Stomach (tissue), 9 donors: ENCODE results near the gene WNK1. TPM values are rescaled to one million over a fixed set of nuclear protein-coding genes. Genes with fewer than 3 reads are reported as not detected.

ENCODE experiments used
- DNase-seq, 2 donors: peaks; one replicate each; pipeline versions ENCODE4 v3.0.0 to v3.0.0-alpha.2; 2013 to 2019
- H3K27ac ChIP-seq, 5 donors: fragments of 200-600 bp in 4 of 5; sonication (generic) in 4 of 5; one replicate each; pipeline ENCODE4 v1.5.1; 2013 to 2019; ENCODE audit warnings: mild to moderate bottlenecking in 1 of 5, moderate library complexity in 1 of 5
- H3K27me3 ChIP-seq, 3 donors: fragments of 200-600 bp; sonication (generic); one replicate each; pipeline ENCODE4 v1.5.1; 2017 to 2019; ENCODE audit warnings: mixed run types in 1 of 3
- H3K36me3 ChIP-seq, 4 donors: fragments of 200-600 bp; sonication (generic); 1 replicate in 3 of 4; 2 replicates in 1 of 4; pipeline ENCODE4 v1.5.1; 2016 to 2019
- H3K4me1 ChIP-seq, 4 donors: fragments of 200-600 bp; sonication (generic); one replicate each; pipeline ENCODE4 v1.5.1; 2016 to 2019
- H3K4me3 ChIP-seq, 4 donors: fragments of 200-600 bp; sonication (generic) in 3 of 4; one replicate each; pipeline ENCODE4 v1.5.1; 2016 to 2019; ENCODE audit warnings: mild to moderate bottlenecking in 1 of 4
- H3K9me3 ChIP-seq, 4 donors: fragments of 200-600 bp; sonication (generic); one replicate each; pipeline ENCODE4 v1.5.1; 2016 to 2019
- CTCF ChIP-seq, 7 experiments: fragments of 450-650 bp in 4 of 7; fragments of 200-600 bp in 3 of 7; sonication (generic) in 3 of 7; IDR thresholded peaks; one replicate each; pipeline ENCODE4 v1.5.1; 2016 to 2019; ENCODE audit warnings: antibody characterized with exemption in 7 of 7, control low read depth in 2 of 7, mild to moderate bottlenecking in 1 of 7
- EP300 ChIP-seq: sonication (generic); formaldehyde crosslinking; IDR thresholded peaks from one replicate; pipeline ENCODE4 v1.6.1; 2017; ENCODE audit warnings: antibody characterized with exemption
- POLR2A ChIP-seq, 4 donors: fragments of 450-650 bp; IDR thresholded peaks; one replicate each; pipeline ENCODE4 v1.6.1; 2016; ENCODE audit warnings: antibody characterized with exemption in 4 of 4, control low read depth in 2 of 4, mild to moderate bottlenecking in 1 of 4, moderate library complexity in 1 of 4
- POLR2AphosphoS5 ChIP-seq, 3 donors: sonication (generic); formaldehyde crosslinking; IDR thresholded peaks; one replicate each; pipeline ENCODE4 v1.6.1; 2016; ENCODE audit warnings: antibody characterized with exemption in 3 of 3
- WGBS, 5 donors: extraction: QIAGEN DNeasy Blood & Tissue Kit in 3 of 5; methylation state at CpG; one replicate each; pipeline versions ENCODE4 v1.1.5 to v1.1.7; 2013 to 2018; 5-methylcytosine and 5-hydroxymethylcytosine counted together
- intact Hi-C: fragments of 100-400 bp; cut with DNase I; formaldehyde crosslinking; loops from one replicate; pipeline ENCODE4 v1.15.1; 2023; ENCODE audit warnings: low total_unique reads
- polyA plus RNA-seq, 3 donors: library from polyadenylated mRNA; stranded (reverse); fragments of 200-250 nt; gene quantifications; one replicate each; pipeline ENCODE4 v1.2.3, GENCODE V29; 2013
- total RNA-seq, 5 donors: library from RNA; depleted of rRNA; stranded (reverse); fragments of >200 nt; gene quantifications; one replicate each; pipeline versions ENCODE4 v1.1.0 to v1.2.3, GENCODE V29; 2014 to 2016
- donor health status: healthy with polysubstance abuse.
- donor health status: Bipolar disorder and iron deficiency.
- donor health status: healthy.

WNK1 gene
- total and polyA plus RNA-seq, 8 donors = 13.2 to 192 (median 84.5) TPM

GRCh38 chr12:720231-720941 is 32.0 kb upstream of the WNK1 start:
- no peaks in the 10 kb centered on the region for H3K27me3 ChIP-seq
- H3K4me3 ChIP-seq = no peak overlapping the region
- intact Hi-C loops = no loop called here
- H3K27ac ChIP-seq = peak overlapping the region in 1 of 5 donors; percentile 64
- no peak for DNase-seq
- 70 to 84% (median 79%) methylated on average over 9 of the region's 9 CpGs for WGBS, 5 donors
- no peaks in the 10 kb centered on the region for H3K9me3 ChIP-seq
- TF ChIP-seq EP300 (no peak), POLR2A (IDR thresholded peaks at IDR 0.05) (no peak), CTCF (IDR thresholded peaks at IDR 0.05) (no peak), POLR2AphosphoS5 (IDR thresholded peaks at IDR 0.05) (no peak)
- peaks cover 0 to 30% (median 9%) of the 10 kb centered on the region in 4 donors for H3K4me1 ChIP-seq
- no peaks in the 10 kb centered on the region for H3K36me3 ChIP-seq

GRCh38 chr12:724194-724855 is 28.1 kb upstream of the WNK1 start:
- H3K27me3 ChIP-seq = no peaks in the 10 kb centered on the region
- H3K4me1 ChIP-seq = peaks cover 0 to 29% (median 2%) of the 10 kb centered on the region in 4 donors
- TF ChIP-seq POLR2AphosphoS5 (IDR thresholded peaks at IDR 0.05) (no peak), EP300 (no peak), POLR2A (IDR thresholded peaks at IDR 0.05) (no peak), CTCF (IDR thresholded peaks at IDR 0.05) (no peak)
- H3K9me3 ChIP-seq = no peaks in the 10 kb centered on the region
- H3K36me3 ChIP-seq = no peaks in the 10 kb centered on the region
- DNase-seq = peak in 1 of 2 donors; percentile 28
- H3K4me3 ChIP-seq = no peak overlapping the region
- intact Hi-C loops = no loop called here
- H3K27ac ChIP-seq = peak overlapping the region in 1 of 5 donors; percentile 36
- WGBS, 5 donors = 60 to 75% (median 63%) methylated on average over 6 of the region's 6 CpGs

- H3K4me3 ChIP-seq = no peak overlapping the region
Measured at GRCh38 chr12:725076-725475, 27.3 kb upstream of the WNK1 start.

More at GRCh38 chr12:725076-725475, 27.3 kb upstream of the WNK1 start:
- TF ChIP-seq CTCF (IDR thresholded peaks at IDR 0.05) (no peak), POLR2A (IDR thresholded peaks at IDR 0.05) (no peak), EP300 (no peak), POLR2AphosphoS5 (IDR thresholded peaks at IDR 0.05) (no peak)
- WGBS, 5 donors = 95 to 100% (median 96%) methylated on average over 2 of the region's 2 CpGs
- Histone ChIP-seq H3K36me3 (no peaks in the 10 kb centered on the region), H3K9me3 (no peaks in the 10 kb centered on the region), H3K27ac (no peak overlapping the region), H3K27me3 (no peaks in the 10 kb centered on the region), H3K4me1 (peaks cover 0 to 22% (median 0%) of the 10 kb centered on the region in 4 donors)
- intact Hi-C loops = no loop called here
- no peak for DNase-seq
